HEK293 (cell line): ENCODE results near the gene AP3D1.

ENCODE experiments used
- ZNF146 ChIP-seq: fragments of 450-650 bp; formaldehyde crosslinking; IDR thresholded peaks from 2 replicates; pipeline ENCODE4 v1.5.1; 2016; ENCODE audit warnings: missing biosample characterization, missing genetic modification characterization
- ZNF155 ChIP-seq: fragments of 450-650 bp; formaldehyde crosslinking; IDR thresholded peaks from 2 replicates; pipeline ENCODE4 v1.5.1; 2016; ENCODE audit warnings: missing biosample characterization, missing genetic modification characterization
- ZNF174 ChIP-seq: fragments of 450-650 bp; formaldehyde crosslinking; IDR thresholded peaks from 2 replicates; pipeline ENCODE4 v1.5.0; 2017; ENCODE audit warnings: missing biosample characterization, mild to moderate bottlenecking, missing genetic modification characterization
- ZNF23 ChIP-seq: fragments of 450-650 bp; formaldehyde crosslinking; IDR thresholded peaks from 2 replicates; pipeline ENCODE4 v1.5.1; 2016; ENCODE audit warnings: missing biosample characterization, missing genetic modification characterization, borderline replicate concordance
- ZNF311 ChIP-seq: fragments of 450-650 bp; formaldehyde crosslinking; IDR thresholded peaks from 2 replicates; pipeline ENCODE4 v1.5.1; 2017; ENCODE audit warnings: missing biosample characterization, missing genetic modification characterization, borderline replicate concordance
- ZNF350 ChIP-seq: fragments of 450-650 bp; formaldehyde crosslinking; IDR thresholded peaks from 2 replicates; pipeline ENCODE4 v1.5.0; 2017; ENCODE audit warnings: missing biosample characterization, mild to moderate bottlenecking, missing genetic modification characterization
- ZNF843 ChIP-seq: fragments of 450-650 bp; formaldehyde crosslinking; IDR thresholded peaks from 2 replicates; pipeline ENCODE4 v1.5.1; 2016; ENCODE audit warnings: missing biosample characterization, missing genetic modification characterization
- TF ChIP-seq, protein P1 (sequence below): fragments of 450-650 bp; formaldehyde crosslinking; IDR thresholded peaks from 2 replicates; pipeline ENCODE4 v1.5.1; 2016; ENCODE audit warnings: missing biosample characterization, missing genetic modification characterization
- TF ChIP-seq, protein P2 (sequence below): fragments of 450-650 bp; formaldehyde crosslinking; IDR thresholded peaks from 2 replicates; pipeline ENCODE4 v1.5.1; 2016; ENCODE audit warnings: missing biosample characterization, missing genetic modification characterization

DNA sequence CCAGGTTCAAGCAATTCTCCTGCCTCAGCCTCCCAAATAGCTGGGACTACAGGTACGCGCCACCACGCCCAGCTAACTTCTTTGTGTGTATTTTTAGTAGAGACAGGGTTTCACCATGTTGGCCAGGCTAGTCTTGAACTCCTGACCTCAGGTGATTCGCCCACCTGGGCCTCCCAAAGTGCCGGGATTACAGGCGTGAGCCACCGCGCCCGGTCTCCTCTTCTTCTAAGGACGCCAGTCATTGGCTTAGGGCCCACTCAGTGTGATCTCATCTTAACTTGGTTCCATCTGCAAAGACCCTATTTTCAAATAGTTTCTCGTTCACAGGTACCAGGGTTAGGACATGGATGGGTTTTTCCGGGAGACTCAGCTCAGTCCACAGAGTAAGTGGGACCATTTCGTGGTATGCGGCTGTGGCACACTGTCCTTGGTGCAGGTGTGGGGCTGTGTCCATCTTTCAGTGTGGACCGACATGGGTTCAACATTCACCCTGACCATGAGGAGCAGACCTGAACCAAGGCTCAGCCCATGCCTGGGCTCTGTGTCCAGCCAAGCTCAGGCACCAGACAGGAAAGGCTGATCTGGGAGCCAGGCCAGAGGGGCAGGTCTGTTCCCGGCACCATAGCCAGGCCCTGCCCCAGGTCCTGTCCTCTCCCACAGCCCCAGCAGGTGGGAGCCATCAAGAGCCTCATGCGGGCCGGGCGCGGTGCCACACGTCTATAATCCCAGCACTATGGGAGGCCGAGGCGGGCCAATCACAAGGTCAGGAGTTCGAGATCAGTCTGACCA is 97.6 kb downstream of the AP3D1 start:
- TF ChIP-seq ZNF23 (tag by site-specific recombination) (no peak), ZNF350 (tag by site-specific recombination) (no peak), ZNF311 (no peak), ZNF146 (tag by site-specific recombination) (no peak), ZNF155 (tag by site-specific recombination) (no peak), ZNF843 (tag by site-specific recombination) (no peak), ZNF174 (tag by site-specific recombination) (no peak)
- TF ChIP-seq, protein P1, sequence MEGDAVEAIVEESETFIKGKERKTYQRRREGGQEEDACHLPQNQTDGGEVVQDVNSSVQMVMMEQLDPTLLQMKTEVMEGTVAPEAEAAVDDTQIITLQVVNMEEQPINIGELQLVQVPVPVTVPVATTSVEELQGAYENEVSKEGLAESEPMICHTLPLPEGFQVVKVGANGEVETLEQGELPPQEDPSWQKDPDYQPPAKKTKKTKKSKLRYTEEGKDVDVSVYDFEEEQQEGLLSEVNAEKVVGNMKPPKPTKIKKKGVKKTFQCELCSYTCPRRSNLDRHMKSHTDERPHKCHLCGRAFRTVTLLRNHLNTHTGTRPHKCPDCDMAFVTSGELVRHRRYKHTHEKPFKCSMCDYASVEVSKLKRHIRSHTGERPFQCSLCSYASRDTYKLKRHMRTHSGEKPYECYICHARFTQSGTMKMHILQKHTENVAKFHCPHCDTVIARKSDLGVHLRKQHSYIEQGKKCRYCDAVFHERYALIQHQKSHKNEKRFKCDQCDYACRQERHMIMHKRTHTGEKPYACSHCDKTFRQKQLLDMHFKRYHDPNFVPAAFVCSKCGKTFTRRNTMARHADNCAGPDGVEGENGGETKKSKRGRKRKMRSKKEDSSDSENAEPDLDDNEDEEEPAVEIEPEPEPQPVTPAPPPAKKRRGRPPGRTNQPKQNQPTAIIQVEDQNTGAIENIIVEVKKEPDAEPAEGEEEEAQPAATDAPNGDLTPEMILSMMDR, result no peak
- TF ChIP-seq, protein P2, sequence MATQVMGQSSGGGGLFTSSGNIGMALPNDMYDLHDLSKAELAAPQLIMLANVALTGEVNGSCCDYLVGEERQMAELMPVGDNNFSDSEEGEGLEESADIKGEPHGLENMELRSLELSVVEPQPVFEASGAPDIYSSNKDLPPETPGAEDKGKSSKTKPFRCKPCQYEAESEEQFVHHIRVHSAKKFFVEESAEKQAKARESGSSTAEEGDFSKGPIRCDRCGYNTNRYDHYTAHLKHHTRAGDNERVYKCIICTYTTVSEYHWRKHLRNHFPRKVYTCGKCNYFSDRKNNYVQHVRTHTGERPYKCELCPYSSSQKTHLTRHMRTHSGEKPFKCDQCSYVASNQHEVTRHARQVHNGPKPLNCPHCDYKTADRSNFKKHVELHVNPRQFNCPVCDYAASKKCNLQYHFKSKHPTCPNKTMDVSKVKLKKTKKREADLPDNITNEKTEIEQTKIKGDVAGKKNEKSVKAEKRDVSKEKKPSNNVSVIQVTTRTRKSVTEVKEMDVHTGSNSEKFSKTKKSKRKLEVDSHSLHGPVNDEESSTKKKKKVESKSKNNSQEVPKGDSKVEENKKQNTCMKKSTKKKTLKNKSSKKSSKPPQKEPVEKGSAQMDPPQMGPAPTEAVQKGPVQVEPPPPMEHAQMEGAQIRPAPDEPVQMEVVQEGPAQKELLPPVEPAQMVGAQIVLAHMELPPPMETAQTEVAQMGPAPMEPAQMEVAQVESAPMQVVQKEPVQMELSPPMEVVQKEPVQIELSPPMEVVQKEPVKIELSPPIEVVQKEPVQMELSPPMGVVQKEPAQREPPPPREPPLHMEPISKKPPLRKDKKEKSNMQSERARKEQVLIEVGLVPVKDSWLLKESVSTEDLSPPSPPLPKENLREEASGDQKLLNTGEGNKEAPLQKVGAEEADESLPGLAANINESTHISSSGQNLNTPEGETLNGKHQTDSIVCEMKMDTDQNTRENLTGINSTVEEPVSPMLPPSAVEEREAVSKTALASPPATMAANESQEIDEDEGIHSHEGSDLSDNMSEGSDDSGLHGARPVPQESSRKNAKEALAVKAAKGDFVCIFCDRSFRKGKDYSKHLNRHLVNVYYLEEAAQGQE (tag by site-specific recombination), result no peak
